Neural cell (in vitro differentiated cells): ENCODE results near the gene FAM83B. TPM values are rescaled to one million over a fixed set of nuclear protein-coding genes. Genes with fewer than 3 reads are reported as not detected.

Experiments
- H2AFZ ChIP-seq: fragments of 200-600, 300-800 bp; sonication (generic), shearing (Covaris generic); 2 replicates; pipeline ENCODE4 v1.6.0; 2014; ENCODE audit warnings: low read depth, mild to moderate bottlenecking, antibody characterized with exemption, low read length, moderate library complexity
- H3F3A ChIP-seq: fragments of 200-600 bp; shearing (Covaris generic); 2 replicates; pipeline ENCODE4 v1.6.1; 2016; ENCODE audit warnings: mild to moderate bottlenecking, moderate library complexity, mixed read lengths, antibody characterized with exemption, low read length; ENCODE audit not compliant: insufficient read depth, poor library complexity, severe bottlenecking
- H3K27ac ChIP-seq: fragments of 200-600, 300-800 bp; sonication (generic), shearing (Covaris generic); 2 replicates; pipeline ENCODE4 v1.5.1; 2014; ENCODE audit warnings: mild to moderate bottlenecking, low read length, moderate library complexity
- H3K27me3 ChIP-seq: fragments of 300-800, 200-600 bp; sonication (generic), shearing (Covaris generic); 2 replicates; pipeline ENCODE4 v1.6.0; 2014; ENCODE audit warnings: mild to moderate bottlenecking, low read depth, low read length, moderate library complexity; ENCODE audit not compliant: insufficient read depth
- H3K36me3 ChIP-seq: fragments of 300-800, 200-600 bp; sonication (generic), shearing (Covaris generic); 2 replicates; pipeline ENCODE4 v1.5.1; 2014; ENCODE audit warnings: mild to moderate bottlenecking, antibody characterized with exemption, low read length, moderate library complexity; ENCODE audit not compliant: insufficient read depth
- H3K4me2 ChIP-seq: fragments of 300-800, 200-600 bp; sonication (generic), shearing (Covaris generic); 2 replicates; pipeline ENCODE4 v1.6.0; 2014; ENCODE audit warnings: mild to moderate bottlenecking, low read length
- H3K4me3 ChIP-seq: fragments of 300-800, 200-600 bp; sonication (generic), shearing (Covaris generic); 2 replicates; pipeline ENCODE4 v1.5.1; 2014; ENCODE audit warnings: mild to moderate bottlenecking, low read length, moderate library complexity
- H3K79me2 ChIP-seq: fragments of 200-600 bp; shearing (Covaris generic); replicated peaks from 2 replicates; pipeline ENCODE4 v1.6.0; 2014; ENCODE audit warnings: mild to moderate bottlenecking, low read length, moderate library complexity; ENCODE audit not compliant: insufficient read depth
- H3K9ac ChIP-seq: fragments of 300-800, 200-600 bp; sonication (generic), shearing (Covaris generic); 2 replicates; pipeline ENCODE4 v1.6.1; 2016; ENCODE audit warnings: mild to moderate bottlenecking, low read length, mixed read lengths
- H3K9me2 ChIP-seq: fragments of 200-600 bp; shearing (Covaris generic); 2 replicates; pipeline ENCODE4 v1.6.1; 2016; ENCODE audit warnings: mild to moderate bottlenecking, low read length, mixed read lengths; ENCODE audit not compliant: insufficient read depth
- H3K9me3 ChIP-seq: fragments of 200-600, 300-800 bp; sonication (generic), shearing (Covaris generic); 2 replicates; pipeline ENCODE4 v1.6.1; 2016; ENCODE audit warnings: mild to moderate bottlenecking, mixed run types, low read length, moderate library complexity, mixed read lengths
- H4K20me1 ChIP-seq: fragments of 200-600 bp; shearing (Covaris generic); 2 replicates; pipeline ENCODE4 v1.6.1; 2016; ENCODE audit warnings: mild to moderate bottlenecking, mixed run types; ENCODE audit not compliant: insufficient read depth
- CTCF ChIP-seq: fragments of 450-650 bp; IDR thresholded peaks from 2 replicates; pipeline ENCODE4 v1.5.1; 2014; ENCODE audit warnings: antibody characterized with exemption, mild to moderate bottlenecking, moderate library complexity; ENCODE audit not compliant: poor library complexity, severe bottlenecking
- EP300 ChIP-seq: fragments of 450-650 bp; conservative IDR thresholded peaks from 2 replicates; pipeline ENCODE4 v1.6.1; 2014; ENCODE audit warnings: antibody characterized with exemption, mild to moderate bottlenecking, moderate library complexity; ENCODE audit not compliant: poor library complexity, severe bottlenecking
- EZH2 ChIP-seq: fragments of 200-600, 300-800 bp; shearing (Covaris generic), sonication (generic); IDR thresholded peaks from 2 replicates; pipeline ENCODE4 v1.6.1; 2014; ENCODE audit warnings: antibody characterized with exemption, low read length, borderline replicate concordance, mild to moderate bottlenecking; ENCODE audit not compliant: insufficient read depth, poor library complexity, severe bottlenecking
- MXI1 ChIP-seq: fragments of 450-650 bp; conservative IDR thresholded peaks from 2 replicates; pipeline ENCODE4 v1.6.1; 2014; ENCODE audit warnings: antibody characterized with exemption, mild to moderate bottlenecking; ENCODE audit not compliant: poor library complexity, severe bottlenecking
- POLR2AphosphoS5 ChIP-seq: IDR thresholded peaks from 2 replicates; pipeline ENCODE4 v1.6.1; 2012
- RAD21 ChIP-seq: fragments of 450-650 bp; conservative IDR thresholded peaks from 2 replicates; pipeline ENCODE4 v1.6.1; 2014; ENCODE audit warnings: antibody characterized with exemption, mild to moderate bottlenecking, moderate library complexity
- REST ChIP-seq: IDR thresholded peaks from 2 replicates; pipeline ENCODE4 v1.6.1; 2012; ENCODE audit warnings: borderline replicate concordance
- SMC3 ChIP-seq: fragments of 450-650 bp; conservative IDR thresholded peaks from 2 replicates; pipeline ENCODE4 v1.6.1; 2014; ENCODE audit warnings: antibody characterized with exemption, mild to moderate bottlenecking, moderate library complexity; ENCODE audit not compliant: poor library complexity
- TAF1 ChIP-seq: IDR thresholded peaks from 2 replicates; pipeline ENCODE4 v1.6.1; 2012; ENCODE audit warnings: low read depth
- polyA plus RNA-seq: library from polyadenylated mRNA; depleted of rRNA; stranded (reverse); fragments of >200 nt; gene quantifications from 2 replicates; pipeline ENCODE4 v1.2.3, GENCODE V29; 2014

The FAM83B gene
- polyA plus RNA-seq, 1 donor from 2014 or later: not detected

- Histone ChIP-seq H3F3A (no peaks in the 10 kb centered on the region), H3K9ac (no peak overlapping the region), H3K27ac (no peak overlapping the region), H3K36me3 (no peaks in the 10 kb centered on the region), H3K4me2 (no peak overlapping the region), H3K27me3 (no peaks in the 10 kb centered on the region), H3K9me3 (no peaks in the 10 kb centered on the region), H3K9me2 (no peaks in the 10 kb centered on the region), H3K4me3 (no peak overlapping the region), H2AFZ (no peak overlapping the region), H3K79me2 (no peaks in the 10 kb centered on the region), H4K20me1 (no peaks in the 10 kb centered on the region)
- TF ChIP-seq MXI1 (no peak), RAD21 (no peak), CTCF (no peak), EZH2 (no peak), SMC3 (no peak), POLR2AphosphoS5 (no peak), TAF1 (no peak), EP300 (no peak), REST (no peak)
Measured at GRCh38 chr6:54897462-54898189, 51.1 kb downstream of the FAM83B start.

DNA sequence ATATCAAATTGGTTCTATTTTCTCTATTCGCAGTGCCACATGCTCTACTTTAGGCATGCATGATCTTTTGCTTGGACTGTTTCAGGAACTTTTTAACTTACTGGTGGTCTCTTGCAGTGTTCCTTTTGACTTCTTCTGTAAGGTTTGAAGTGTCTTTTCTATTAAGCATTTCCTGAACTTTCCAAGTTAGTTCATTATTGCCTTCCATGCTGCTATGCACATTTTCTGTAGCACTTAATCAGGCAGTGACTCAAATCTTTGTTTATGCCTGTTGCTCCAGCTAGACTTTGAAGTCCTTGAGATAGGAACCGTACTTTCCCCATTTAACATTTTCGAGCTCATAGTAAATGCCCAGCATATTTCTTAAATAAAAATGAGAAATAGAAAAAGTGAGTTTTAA, 52.2 kb downstream of the FAM83B start:
- Histone ChIP-seq H3K9me3 (no peaks in the 10 kb centered on the region), H3K9ac (no peak overlapping the region), H3F3A (no peaks in the 10 kb centered on the region), H3K4me3 (no peak overlapping the region), H3K79me2 (no peaks in the 10 kb centered on the region), H4K20me1 (no peaks in the 10 kb centered on the region), H3K4me2 (no peak overlapping the region), H2AFZ (no peak overlapping the region), H3K36me3 (no peaks in the 10 kb centered on the region), H3K9me2 (no peaks in the 10 kb centered on the region), H3K27me3 (no peaks in the 10 kb centered on the region), H3K27ac (no peak overlapping the region)
- TF ChIP-seq RAD21: no peak

DNA sequence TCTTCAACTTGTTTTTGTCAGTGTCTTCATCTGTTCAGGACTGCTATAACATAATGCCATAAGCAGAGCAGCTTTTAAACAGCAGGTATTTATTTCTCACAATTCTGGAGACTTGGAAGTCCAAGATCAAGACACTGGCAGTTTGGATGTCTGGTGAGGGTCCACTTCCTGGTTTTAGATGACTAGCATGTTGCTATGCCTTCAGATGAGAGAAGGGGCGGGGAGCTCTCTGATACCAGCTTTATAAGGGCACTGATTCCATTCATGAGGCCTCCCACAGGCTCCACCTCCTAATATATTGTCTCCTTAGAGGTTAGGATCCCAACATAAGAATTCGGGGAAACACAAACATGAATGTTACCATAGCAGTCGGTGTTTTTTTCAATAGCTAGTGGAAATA, 52.9 kb downstream of the FAM83B start:
- Histone ChIP-seq H3K9ac (no peak overlapping the region), H3F3A (no peaks in the 10 kb centered on the region), H2AFZ (no peak overlapping the region), H3K27ac (no peak overlapping the region), H3K4me2 (no peak overlapping the region), H3K4me3 (no peak overlapping the region), H3K36me3 (no peaks in the 10 kb centered on the region), H3K27me3 (no peaks in the 10 kb centered on the region), H3K79me2 (no peaks in the 10 kb centered on the region), H3K9me2 (no peaks in the 10 kb centered on the region), H4K20me1 (no peaks in the 10 kb centered on the region), H3K9me3 (no peaks in the 10 kb centered on the region)
- no peak for TF ChIP-seq SMC3
- no peak for TF ChIP-seq POLR2AphosphoS5
- TF ChIP-seq CTCF: no peak
- no peak for TF ChIP-seq EP300
- TF ChIP-seq MXI1: no peak
- TF ChIP-seq TAF1: no peak
- TF ChIP-seq RAD21: no peak
- TF ChIP-seq REST: no peak
- TF ChIP-seq EZH2: no peak
